HG03108 (cell line): Measurements from ENCODE around the gene EIF3A.
A peak's percentile ranks its signal among the peaks of the same experiment; 100 is the strongest.
"Not testable (repeated sequence)": the region's sequence is repeated elsewhere in the genome, so short reads cannot be mapped to it uniquely, and the experiment has no call there.

Experiments
- ATAC-seq: cut with Tn5 transposase; IDR thresholded peaks from one replicate; pipeline ENCODE4 v1.9.1; 2021; ENCODE audit warnings: moderate library complexity; ENCODE audit not compliant: unreplicated experiment

Gene EIF3A

DNA sequence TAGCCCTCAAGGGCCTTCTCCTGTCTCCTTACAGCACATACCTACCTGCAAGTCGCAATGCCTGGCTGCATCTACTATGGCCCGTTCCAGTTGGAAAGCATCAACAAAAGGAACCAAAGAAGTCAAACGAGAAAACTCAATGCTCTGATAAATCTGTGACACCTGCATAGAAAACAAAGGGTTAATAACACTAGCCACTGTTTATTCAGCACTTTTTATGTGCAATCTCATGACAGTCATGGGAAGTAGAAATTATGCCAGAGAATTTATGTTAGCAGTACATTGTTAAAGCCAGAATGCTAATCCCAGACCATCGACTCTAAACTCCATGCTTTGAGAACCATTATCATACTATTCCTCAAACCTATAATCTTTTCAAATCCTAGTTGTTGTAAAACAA lies 21.1 kb downstream of the EIF3A start:
- no peak for ATAC-seq

DNA sequence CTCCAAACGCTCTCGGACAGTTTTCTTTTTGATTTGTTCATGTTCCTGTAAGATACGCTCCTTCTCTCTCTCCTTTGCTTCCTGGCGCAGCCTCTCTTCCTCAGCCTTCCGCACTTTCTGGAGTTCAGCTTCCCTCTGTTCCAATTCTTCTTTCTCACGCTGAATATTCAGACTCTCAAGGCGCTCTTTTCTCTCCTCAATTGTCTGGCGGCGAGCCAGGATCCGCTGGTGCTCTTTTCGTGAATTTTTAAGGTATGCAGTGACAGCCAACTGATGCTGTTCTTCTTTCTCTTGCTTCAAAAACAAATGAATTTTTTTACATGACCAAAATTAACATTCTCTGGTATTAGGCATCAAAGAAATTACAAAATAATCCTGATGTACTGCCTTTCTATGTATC lies 22.6 kb downstream of the EIF3A start:
- ATAC-seq, result no peak

DNA sequence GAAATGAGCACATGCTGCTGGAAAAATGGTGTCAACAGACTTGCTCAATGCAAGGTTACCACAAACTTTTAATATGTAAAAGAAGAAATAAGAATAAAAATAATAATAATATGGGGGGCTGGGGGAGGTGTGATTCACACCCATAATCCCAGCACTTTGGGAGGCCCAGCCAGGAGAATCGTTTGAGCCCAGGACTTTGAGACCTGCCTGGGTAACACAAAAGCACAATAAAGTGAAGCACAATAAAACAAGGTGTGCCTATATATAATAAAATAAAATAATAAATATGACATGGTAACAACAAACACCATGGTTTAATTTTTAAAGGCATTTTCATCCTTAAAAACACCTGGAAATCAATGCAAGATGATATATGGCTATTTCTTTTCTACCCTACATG lies 25.1 kb downstream of the EIF3A start:
- ATAC-seq, result no peak

DNA sequence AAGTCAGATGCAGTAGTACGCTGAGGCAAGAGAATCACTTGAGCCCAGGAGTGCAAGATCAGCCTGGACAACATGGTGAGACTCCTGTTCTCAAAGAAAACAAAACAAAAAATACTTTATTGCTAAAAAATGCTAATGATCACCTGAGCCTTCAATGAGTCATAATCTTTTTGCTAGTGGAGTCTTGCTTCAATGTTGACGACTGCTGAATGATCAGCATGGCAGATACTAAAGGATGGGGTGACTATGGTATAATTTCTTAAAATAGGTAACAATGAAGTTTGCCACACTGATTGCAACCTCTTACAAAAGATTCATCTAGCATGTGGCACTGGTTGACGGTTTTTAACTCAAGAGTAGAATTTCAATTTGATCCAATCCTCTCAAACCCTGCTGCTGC lies 28.8 kb downstream of the EIF3A start:
- no peak for ATAC-seq

DNA sequence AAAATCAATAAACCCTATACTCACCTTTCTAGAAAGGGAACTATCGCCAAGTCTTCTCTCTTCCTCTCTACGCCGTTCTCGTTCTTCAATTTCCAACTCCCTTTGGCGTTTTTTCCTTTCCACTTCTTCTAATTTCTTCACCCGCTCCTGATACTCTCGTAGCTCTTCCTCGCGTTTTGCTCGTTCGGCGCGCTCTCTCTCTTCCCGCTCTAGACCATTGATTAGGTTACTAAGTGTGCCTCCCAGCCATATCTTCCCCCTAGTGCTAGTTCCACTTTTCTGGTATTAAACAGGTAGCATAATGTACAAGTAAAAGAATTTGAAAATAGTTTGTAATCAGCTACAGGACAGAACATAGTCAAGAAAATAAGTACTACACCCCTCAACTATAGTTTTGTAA lies 30.8 kb downstream of the EIF3A start:
- no peak for ATAC-seq

GRCh38 chr10:119049361-119049760 lies 31.3 kb downstream of the EIF3A start:
- no peak for ATAC-seq

DNA sequence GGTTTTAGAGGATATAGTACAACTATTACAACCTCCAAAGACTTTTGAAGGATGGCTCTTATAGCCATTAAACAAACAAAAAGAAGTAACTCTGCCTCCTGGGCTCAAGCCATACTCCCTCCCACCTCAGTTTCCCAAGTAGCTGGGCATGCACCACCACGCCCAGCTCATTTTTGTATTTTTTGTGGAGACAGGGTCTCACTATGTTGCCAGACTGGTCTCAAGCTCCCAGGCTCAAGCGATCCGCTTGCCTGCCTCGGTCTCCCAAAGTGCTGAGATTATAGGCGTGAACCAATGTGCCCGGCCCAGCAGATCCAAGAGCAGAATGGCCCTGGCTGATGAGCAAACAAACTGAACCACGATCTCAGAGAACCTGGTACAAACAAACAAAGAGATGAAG lies 35.1 kb downstream of the EIF3A start:
- no peak for ATAC-seq

GRCh38 chr10:119042169-119042568 lies 38.4 kb downstream of the EIF3A start:
- ATAC-seq, result no peak

DNA sequence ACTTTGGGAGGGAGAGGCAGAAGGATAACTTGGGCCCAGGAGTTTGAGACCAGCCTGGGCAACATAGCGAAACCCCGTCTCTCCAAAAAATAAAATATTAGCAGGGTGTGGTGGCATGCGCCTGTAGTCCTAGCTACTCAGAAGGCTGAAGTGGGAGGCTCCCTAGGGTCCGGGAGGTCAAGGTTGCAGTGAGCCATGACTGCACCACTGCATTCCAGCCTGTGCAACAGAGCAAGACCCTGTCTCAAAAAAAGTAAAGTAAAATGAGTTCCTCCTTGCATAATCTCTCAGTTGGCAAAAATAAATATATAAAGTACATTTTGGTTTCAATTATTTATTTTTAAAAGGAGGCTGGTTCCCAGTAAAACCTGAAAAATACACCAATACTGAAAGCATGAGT lies 39.3 kb downstream of the EIF3A start:
- ATAC-seq, result no peak

- no peak for ATAC-seq
These were observed 41.5 kb downstream of the EIF3A start for GRCh38 chr10:119039161-119039560.

DNA sequence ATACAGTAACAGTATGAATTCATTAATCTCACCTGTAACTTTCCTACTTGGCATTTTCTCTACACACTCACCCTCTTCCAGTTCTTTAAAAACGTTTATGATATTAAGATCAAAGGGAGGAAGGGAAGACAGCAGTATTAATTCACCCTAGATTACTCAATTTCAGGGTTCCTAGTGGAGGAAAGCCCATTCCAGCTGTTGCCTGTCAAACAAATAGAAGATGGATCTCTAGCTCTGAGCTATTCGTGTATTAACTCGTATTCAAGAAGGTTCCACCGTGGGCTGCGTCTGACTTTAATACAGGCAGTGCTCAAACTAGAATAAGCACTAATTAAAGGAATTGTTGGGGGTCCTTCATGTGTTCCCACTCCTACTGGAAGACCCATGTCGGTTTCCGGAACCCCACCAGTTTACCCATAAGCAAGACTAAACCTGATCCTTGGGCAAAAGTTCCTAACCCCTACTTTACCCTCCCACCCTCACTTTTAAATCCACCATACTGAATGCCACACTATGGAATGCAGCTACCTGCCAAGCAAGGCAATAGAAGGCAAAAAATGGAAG lies 49.0 kb downstream of the EIF3A start:
- no peak for ATAC-seq

- ATAC-seq, result peak; percentile 55
These were observed 50.0 kb downstream of the EIF3A start for GRCh38 chr10:119030421-119031250.

DNA sequence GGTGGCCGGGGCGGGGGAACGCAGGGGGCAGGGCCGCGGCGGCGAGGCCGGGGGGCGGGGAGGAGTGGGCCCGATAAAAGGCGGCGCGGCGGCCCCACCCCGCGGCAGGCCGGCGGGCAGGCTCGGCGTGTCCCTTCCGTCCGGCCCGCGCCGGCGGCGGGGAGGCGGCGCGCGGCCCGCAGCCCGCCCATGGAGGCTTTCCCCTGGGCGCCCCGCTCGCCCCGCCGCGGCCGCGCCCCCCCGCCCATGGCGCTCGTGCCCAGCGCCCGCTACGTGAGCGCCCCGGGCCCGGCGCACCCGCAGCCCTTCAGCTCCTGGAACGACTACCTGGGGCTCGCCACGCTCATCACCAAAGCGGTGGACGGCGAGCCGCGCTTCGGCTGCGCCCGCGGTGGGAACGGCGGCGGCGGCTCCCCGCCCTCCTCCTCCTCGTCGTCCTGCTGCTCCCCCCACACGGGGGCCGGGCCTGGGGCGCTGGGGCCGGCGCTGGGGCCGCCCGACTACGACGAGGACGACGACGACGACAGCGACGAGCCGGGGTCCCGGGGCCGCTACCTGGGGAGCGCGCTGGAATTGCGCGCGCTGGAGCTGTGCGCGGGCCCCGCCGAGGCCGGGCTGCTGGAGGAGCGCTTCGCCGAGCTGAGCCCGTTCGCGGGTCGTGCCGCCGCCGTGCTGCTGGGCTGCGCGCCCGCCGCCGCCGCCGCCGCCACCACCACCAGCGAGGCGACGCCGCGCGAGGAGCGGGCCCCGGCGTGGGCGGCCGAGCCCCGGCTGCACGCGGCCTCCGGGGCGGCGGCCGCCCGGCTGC lies 50.8 kb downstream of the EIF3A start, which contains the start of gene NANOS1:
Gene NANOS1, plus strand, starts transcription at position 102 of the 808 bp plus-strand sequence. Its CDS starts 88 bp downstream, at position 190.
- peak; percentile 25 for ATAC-seq

DNA sequence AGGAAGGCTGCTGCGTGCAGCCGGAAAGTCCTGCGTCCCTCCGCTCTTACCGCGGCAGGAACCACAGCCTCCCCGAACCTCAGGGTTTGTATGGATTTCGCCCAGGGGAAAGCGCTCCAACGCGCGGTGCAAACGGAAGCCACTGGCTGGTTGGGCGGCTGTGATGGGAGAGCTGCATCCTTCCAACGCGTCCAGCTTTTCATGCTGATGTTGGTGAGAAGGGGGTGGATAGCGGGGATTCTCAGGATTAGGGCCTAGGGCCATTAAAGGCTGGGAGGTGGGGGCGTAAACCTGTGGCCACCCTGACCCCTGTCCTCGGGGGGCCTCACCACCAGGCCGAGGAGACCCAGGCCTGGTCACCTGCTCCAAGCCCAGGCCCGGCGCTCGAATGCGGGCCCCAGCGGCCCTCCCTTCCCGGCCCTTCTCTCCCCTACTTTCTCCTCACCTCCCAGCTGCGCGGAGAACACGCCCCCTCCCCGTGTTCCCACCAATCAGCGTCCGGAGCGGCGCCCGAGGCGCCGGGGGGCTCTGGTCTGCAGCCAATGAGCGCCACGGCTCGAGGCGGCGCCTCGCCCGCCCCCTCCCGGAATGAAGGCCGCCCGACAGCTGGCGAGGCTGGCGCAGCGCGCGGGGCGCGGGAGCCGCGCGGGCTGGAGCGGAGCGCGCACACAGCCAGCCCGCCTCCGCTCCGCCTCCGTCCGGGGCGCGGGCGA lies 51.6 kb downstream of the EIF3A start:
- ATAC-seq, result peak; percentile 52

GRCh38 chr10:119028445-119028899 lies 52.1 kb downstream of the EIF3A start:
- ATAC-seq, result not testable (repeated sequence)

GRCh38 chr10:119026301-119027110 lies 54.1 kb downstream of the EIF3A start:
- ATAC-seq, result no peak

DNA sequence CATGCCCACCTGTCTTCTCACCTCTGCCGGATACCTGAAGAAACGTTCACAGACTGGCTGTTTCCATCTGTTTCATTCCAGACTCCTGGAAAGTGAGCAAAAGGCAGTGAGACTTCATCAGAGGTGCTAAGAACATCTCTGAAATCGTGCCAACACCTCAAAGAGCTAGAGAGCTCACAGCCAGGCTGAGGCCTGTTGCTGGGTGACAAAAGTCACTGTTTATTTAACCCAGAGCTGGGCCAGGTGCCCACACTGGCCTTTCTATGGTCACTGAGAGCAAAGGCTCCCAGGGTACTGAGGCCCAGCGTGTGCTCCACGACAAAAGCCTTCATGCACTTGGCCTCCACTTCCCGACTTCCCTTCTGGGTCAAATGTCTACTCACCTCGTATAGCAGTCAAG lies 54.8 kb downstream of the EIF3A start:
- no peak for ATAC-seq

- ATAC-seq, result no peak
These were observed 55.3 kb downstream of the EIF3A start for GRCh38 chr10:119025336-119025735.

DNA sequence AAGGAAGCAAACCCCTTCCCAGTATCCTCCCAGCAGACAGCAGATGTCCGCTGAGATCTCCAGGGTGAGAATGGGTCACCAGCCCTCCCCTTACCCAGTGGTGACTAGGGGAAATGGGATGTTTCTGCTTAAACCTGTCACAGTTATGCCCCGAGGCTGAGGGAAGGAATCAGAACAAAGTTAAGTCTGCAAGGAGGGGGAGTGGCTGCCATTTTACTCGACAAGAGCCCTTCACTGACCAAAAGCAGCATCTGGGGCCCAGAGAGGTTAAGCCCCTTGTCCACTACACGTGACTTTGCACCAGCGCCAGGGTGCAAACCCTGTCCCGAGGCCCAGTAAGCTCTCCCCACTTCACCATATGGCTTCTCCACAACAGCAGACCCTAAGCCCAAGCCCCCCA lies 55.7 kb downstream of the EIF3A start:
- ATAC-seq, result no peak

GRCh38 chr10:119023553-119023868 lies 57.1 kb downstream of the EIF3A start:
- no peak for ATAC-seq
